Erythroblast (primary cell): ENCODE results near the gene ANKS3.

Experiments used
- GATA1 ChIP-seq: IDR thresholded peaks from 2 replicates; pipeline ENCODE4 v1.6.1; 2011; ENCODE audit warnings: low read depth, mild to moderate bottlenecking, control low read depth, low read length, moderate library complexity
- POLR2A ChIP-seq: IDR thresholded peaks from 2 replicates; pipeline ENCODE4 v1.6.1; 2011; ENCODE audit warnings: mild to moderate bottlenecking, low read length

GRCh38 chr16:4659363-4660353 lies 74.4 kb downstream of the ANKS3 start:
- TF ChIP-seq POLR2A (no peak), GATA1 (no peak)
